AG04450 (cell line): ENCODE measurements around the gene WWOX. TPM values are rescaled to one million over a fixed set of nuclear protein-coding genes. Genes with fewer than 3 reads are reported as not detected.

Experiments
- CTCF ChIA-PET: fragments of 300-600, 350-600 bp; formaldehyde crosslinking; extraction: SDS; loops from one replicate; lab custom pipeline; 2022; ENCODE audit warnings: antibody characterized with exemption, inconsistent platforms; lab: Charles Lee
- POLR2A ChIA-PET: fragments of 350-600 bp; formaldehyde crosslinking; extraction: SDS; loops from one replicate; lab custom pipeline; 2021; ENCODE audit warnings: antibody characterized with exemption, inconsistent platforms; lab: Yijun Ruan, JAX
- DNase-seq: peaks from one replicate; pipeline ENCODE4 v3.0.0-alpha.2; 2011; ENCODE audit warnings: low read depth, low spot score
- H3K27ac ChIP-seq: one replicate; pipeline ENCODE4 v1.5.1; 2012; ENCODE audit warnings: low read depth, low read length, control low read depth
- H3K27me3 ChIP-seq: one replicate; pipeline ENCODE4 v1.6.0; 2012; ENCODE audit warnings: low read length; ENCODE audit not compliant: control insufficient read depth, insufficient read depth
- H3K4me3 ChIP-seq: 2 replicates; pipeline ENCODE4 v1.5.1; 2011; ENCODE audit warnings: mild to moderate bottlenecking, low read depth, low read length, control low read depth
- H3K9me3 ChIP-seq: 2 replicates; pipeline ENCODE4 v1.5.1; 2012; ENCODE audit warnings: low read length; ENCODE audit not compliant: control insufficient read depth, insufficient read depth
- polyA plus RNA-seq: library from polyadenylated mRNA; depleted of rRNA; stranded (reverse); fragments of >200 nt; gene quantifications from 2 replicates; pipeline ENCODE4 v1.2.3, GENCODE V29; 2011
- TF ChIP-seq, protein P1 (sequence below): IDR thresholded peaks from 2 replicates; pipeline ENCODE4 v1.5.1; 2011; ENCODE audit warnings: low read depth, low read length, control low read depth, inconsistent platforms

WWOX gene
- polyA plus RNA-seq, 1 experiment = 2.1 TPM

DNA sequence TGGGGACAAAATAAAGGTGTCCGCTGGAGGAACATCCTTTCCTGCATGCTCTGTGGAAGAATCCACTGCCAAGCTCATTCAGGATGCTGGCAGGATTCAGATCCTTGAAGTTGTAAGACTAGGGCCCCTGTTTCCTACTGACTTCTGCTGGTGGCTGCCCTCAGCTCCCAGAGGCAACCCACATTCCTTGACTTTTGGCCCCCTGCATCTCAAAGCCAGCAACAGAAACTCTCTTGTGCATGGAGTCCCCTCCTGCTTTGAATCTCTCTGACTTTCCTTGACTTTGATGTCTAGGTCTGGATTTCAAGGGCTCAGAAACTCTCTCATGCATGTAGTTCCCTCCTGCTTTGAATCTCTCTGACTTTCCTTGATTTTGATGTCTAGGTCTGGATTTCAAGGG, 461.5 kb downstream of the WWOX start:
- H3K4me3 ChIP-seq = no peak overlapping the region
- no peaks in the 10 kb centered on the region for H3K27me3 ChIP-seq
- no peak for DNase-seq
- ChIA-PET POLR2A (no interaction called here), CTCF (no interaction called here)
- TF ChIP-seq, protein P1, sequence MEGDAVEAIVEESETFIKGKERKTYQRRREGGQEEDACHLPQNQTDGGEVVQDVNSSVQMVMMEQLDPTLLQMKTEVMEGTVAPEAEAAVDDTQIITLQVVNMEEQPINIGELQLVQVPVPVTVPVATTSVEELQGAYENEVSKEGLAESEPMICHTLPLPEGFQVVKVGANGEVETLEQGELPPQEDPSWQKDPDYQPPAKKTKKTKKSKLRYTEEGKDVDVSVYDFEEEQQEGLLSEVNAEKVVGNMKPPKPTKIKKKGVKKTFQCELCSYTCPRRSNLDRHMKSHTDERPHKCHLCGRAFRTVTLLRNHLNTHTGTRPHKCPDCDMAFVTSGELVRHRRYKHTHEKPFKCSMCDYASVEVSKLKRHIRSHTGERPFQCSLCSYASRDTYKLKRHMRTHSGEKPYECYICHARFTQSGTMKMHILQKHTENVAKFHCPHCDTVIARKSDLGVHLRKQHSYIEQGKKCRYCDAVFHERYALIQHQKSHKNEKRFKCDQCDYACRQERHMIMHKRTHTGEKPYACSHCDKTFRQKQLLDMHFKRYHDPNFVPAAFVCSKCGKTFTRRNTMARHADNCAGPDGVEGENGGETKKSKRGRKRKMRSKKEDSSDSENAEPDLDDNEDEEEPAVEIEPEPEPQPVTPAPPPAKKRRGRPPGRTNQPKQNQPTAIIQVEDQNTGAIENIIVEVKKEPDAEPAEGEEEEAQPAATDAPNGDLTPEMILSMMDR = no peak
- no peak overlapping the region for H3K27ac ChIP-seq
- H3K9me3 ChIP-seq = peaks cover 54% of the 10 kb centered on the region

DNA sequence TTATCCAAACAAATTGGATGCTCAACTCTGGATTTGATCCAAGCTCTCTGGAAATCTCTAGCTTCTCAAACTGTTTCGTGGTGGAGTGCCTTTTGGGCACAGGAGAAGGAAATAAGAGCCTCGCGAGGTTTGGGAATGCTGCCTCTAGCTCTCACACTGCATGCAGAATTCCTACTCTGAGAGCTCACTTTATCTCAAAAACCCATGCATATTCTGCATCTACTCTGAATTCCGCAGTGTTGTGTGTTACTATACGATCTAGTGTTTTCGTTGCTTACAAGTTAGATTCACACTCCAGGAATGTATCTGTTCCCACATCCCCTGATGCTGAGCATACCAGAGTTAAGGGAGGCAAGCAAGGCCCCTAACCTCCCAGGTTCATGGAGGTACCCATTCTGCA, 462.7 kb downstream of the WWOX start:
- POLR2A ChIA-PET = no interaction called here

DNA sequence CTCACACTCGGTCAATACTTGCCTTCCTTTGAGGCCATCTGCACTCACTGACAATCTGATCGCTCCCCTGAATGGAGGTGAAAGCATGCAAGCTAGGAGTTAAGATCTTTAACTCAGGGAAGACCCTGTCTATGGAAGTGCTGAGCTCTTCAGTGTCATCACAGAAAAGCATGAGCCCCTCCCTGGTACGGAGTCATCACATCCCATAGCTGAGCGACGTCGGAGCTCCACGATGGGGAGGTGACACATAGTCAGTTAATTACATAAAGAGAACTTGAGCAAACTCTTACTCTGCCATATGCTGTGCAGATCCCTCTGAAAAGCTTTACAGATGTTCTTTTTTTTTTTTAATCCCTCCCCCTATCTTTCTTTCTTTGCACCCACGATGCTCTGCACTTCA, 463.2 kb downstream of the WWOX start:
- no peaks in the 10 kb centered on the region for H3K27me3 ChIP-seq
- DNase-seq = no peak

More for the DNA sequence above, 462.7 kb downstream of the WWOX start:
- Histone ChIP-seq H3K27me3 (no peaks in the 10 kb centered on the region), H3K9me3 (peaks cover 56% of the 10 kb centered on the region), H3K4me3 (no peak overlapping the region), H3K27ac (no peak overlapping the region)
- CTCF ChIA-PET = no interaction called here
- TF ChIP-seq, protein P1 = no peak
- no peak for DNase-seq

DNA sequence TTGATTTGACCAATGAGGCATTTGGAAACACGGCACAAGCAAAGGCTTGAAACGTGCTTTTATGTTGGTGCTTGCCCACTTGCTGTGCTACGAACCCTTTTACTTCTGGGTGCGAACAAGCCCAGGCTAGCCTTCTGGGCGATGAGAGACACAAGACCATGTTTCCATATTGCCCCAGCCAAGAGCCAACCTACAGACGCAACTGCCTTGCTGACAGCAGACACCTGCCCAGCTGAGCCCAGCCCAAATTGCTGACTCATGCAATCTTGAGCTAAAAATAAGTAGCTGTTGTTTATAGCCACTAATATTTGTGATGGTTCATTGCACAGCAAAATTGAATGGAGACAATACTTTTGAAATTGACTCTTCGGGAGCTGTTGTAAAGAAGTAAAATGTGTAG, 464.5 kb downstream of the WWOX start:
- H3K4me3 ChIP-seq = no peak overlapping the region
- H3K27me3 ChIP-seq = no peaks in the 10 kb centered on the region
- CTCF ChIA-PET = interaction anchor here (0.6 kb wide), 1 partner anchor 1804 kb away, joined by 8 read pairs; no protein-coding TSS in a partner anchor
- TF ChIP-seq, protein P1 = no peak
- peaks cover 54% of the 10 kb centered on the region for H3K9me3 ChIP-seq
- DNase-seq = no peak
- no peak overlapping the region for H3K27ac ChIP-seq
- POLR2A ChIA-PET = no interaction called here

More for the DNA sequence above, 463.2 kb downstream of the WWOX start:
- Histone ChIP-seq H3K4me3 (no peak overlapping the region), H3K9me3 (peaks cover 57% of the 10 kb centered on the region), H3K27ac (no peak overlapping the region)
- TF ChIP-seq, protein P1 = no peak
- CTCF ChIA-PET = no interaction called here
- POLR2A ChIA-PET = no interaction called here

DNA sequence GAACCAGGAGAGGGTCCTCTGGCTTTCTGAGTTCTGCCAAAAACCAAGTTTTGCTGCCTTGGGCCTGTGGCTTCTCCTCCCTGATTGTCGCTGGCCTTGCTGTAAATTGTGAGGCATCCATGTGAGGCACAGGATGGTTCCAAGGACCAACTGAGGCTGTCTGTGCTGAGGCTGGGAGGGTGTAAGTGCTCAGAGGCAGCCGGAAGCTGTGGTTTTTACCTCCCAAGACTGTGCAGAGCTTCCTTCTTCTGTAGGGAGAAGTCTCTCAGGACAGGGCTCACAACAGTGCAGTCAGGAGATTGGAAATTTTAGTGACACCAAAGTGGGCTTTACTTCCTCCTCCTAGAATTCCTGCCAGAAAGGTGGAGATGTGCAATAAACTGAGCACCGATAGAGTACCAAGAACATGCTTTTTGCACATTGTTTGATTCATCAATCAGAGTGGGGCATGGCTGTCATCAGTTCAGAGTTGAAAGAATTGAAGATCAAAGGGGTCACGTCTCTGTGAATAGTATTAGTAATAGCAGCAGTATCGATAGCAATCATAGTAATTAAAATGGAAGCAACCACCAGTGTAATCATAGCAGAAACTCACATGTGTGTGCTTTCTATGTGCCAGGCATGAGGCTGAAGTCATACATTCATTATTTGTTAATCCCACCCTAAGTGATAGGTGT, 467.1 kb downstream of the WWOX start:
- TF ChIP-seq, protein P1 = no peak
- Histone ChIP-seq H3K9me3 (peaks cover 54% of the 10 kb centered on the region), H3K4me3 (no peak overlapping the region), H3K27ac (no peak overlapping the region), H3K27me3 (no peaks in the 10 kb centered on the region)
- CTCF ChIA-PET = no interaction called here
- POLR2A ChIA-PET = no interaction called here
- DNase-seq = no peak
